SK-N-SH (cell line): Measurements from ENCODE around the gene FBXW9. TPM values are rescaled to one million over a fixed set of nuclear protein-coding genes. Genes with fewer than 3 reads are reported as not detected.
"Not testable (repeated sequence)": the region's sequence is repeated elsewhere in the genome, so short reads cannot be mapped to it uniquely, and the experiment has no call there.

Experiments
- CTCF ChIA-PET: fragments of 300-600, 350-600 bp; formaldehyde crosslinking; extraction: SDS; loops from one replicate; lab custom pipeline; 2021; lab: Yijun Ruan, JAX
- POLR2A ChIA-PET: fragments of 350-600 bp; sonication (Branson Sonifier 250); formaldehyde crosslinking; extraction: SDS; loops from one replicate; lab custom pipeline; 2020; ENCODE audit warnings: antibody characterized with exemption, inconsistent platforms; lab: Yijun Ruan, JAX
- DNase-seq: peaks from one replicate; pipeline ENCODE4 v3.0.0; 2012
- H2AFZ ChIP-seq: fragments of 200-600 bp; sonication (generic); 2 replicates; pipeline ENCODE4 v1.8.1; 2016; ENCODE audit warnings: antibody characterized with exemption, mild to moderate bottlenecking, low read depth
- H3F3A ChIP-seq: fragments of 200-600 bp; sonication (generic); replicated peaks from 2 replicates; pipeline ENCODE3; 2016; ENCODE audit warnings: antibody characterized with exemption, mild to moderate bottlenecking; ENCODE audit not compliant: insufficient read depth
- H3K27ac ChIP-seq, 2 experiments: fragments of 200-500 bp in 1 of 2; fragments of 200-600 bp in 1 of 2; sonication (Bioruptor generic) in 1 of 2; sonication (generic), shearing (Covaris generic) in 1 of 2; 2 replicates each; pipeline versions ENCODE4 v1.5.1 to v1.6.1; 2014 to 2016; ENCODE audit warnings: low read depth in 2 of 2, inconsistent platforms in 1 of 2, low read length in 1 of 2, mild to moderate bottlenecking in 1 of 2, mixed read lengths in 1 of 2
- H3K27me3 ChIP-seq: fragments of 200-600 bp; sonication (generic), shearing (Covaris generic); 2 replicates; pipeline ENCODE4 v1.6.1; 2016; ENCODE audit warnings: mixed run types; ENCODE audit not compliant: insufficient read depth
- H3K36me3 ChIP-seq, 2 experiments: fragments of 200-500 bp in 1 of 2; fragments of 200-600 bp in 1 of 2; sonication (Bioruptor generic) in 1 of 2; sonication (generic) in 1 of 2; replicated peaks in 1 of 2; 2 replicates each; pipeline versions ENCODE3 to v1.5.1; 2014 to 2016; ENCODE audit warnings: low read length in 1 of 2, mild to moderate bottlenecking in 1 of 2; ENCODE audit not compliant: insufficient read depth in 2 of 2, control insufficient read depth in 1 of 2
- H3K4me1 ChIP-seq, 2 experiments: fragments of 200-500 bp in 1 of 2; fragments of 200-600 bp in 1 of 2; sonication (Bioruptor generic) in 1 of 2; sonication (generic), shearing (Covaris generic) in 1 of 2; 2 replicates each; pipeline versions ENCODE4 v1.5.1 to v1.6.1; 2014 to 2016; ENCODE audit warnings: low read depth in 1 of 2, low read length in 1 of 2, mixed run types in 1 of 2; ENCODE audit not compliant: insufficient read depth in 2 of 2, control insufficient read depth in 1 of 2
- H3K4me2 ChIP-seq: fragments of 200-600 bp; sonication (generic), shearing (Covaris generic); 2 replicates; pipeline ENCODE4 v1.6.1; 2017; ENCODE audit warnings: mixed run types
- H3K4me3 ChIP-seq, 2 experiments: fragments of 200-500 bp in 1 of 2; fragments of 200-600 bp in 1 of 2; sonication (Bioruptor generic) in 1 of 2; sonication (generic), shearing (Covaris generic) in 1 of 2; 2 replicates each; pipeline versions ENCODE4 v1.5.1 to v1.8.1; 2014 to 2016; ENCODE audit warnings: low read depth in 2 of 2, inconsistent platforms in 1 of 2, low read length in 1 of 2, mild to moderate bottlenecking in 1 of 2, mixed read lengths in 1 of 2, moderate library complexity in 1 of 2
- H3K79me2 ChIP-seq: fragments of 200-600 bp; sonication (generic); 2 replicates; pipeline ENCODE4 v1.8.1; 2017; ENCODE audit warnings: mild to moderate bottlenecking; ENCODE audit not compliant: insufficient read depth
- H3K9ac ChIP-seq: fragments of 200-600 bp; sonication (generic); 2 replicates; pipeline ENCODE4 v1.6.1; 2017; ENCODE audit warnings: mixed run types
- H3K9me2 ChIP-seq: fragments of 200-600 bp; sonication (generic); 2 replicates; pipeline ENCODE4 v1.6.1; 2017; ENCODE audit warnings: mixed run types
- H3K9me3 ChIP-seq: fragments of 200-600 bp; sonication (generic); 2 replicates; pipeline ENCODE4 v1.6.1; 2017; ENCODE audit warnings: mixed run types, mild to moderate bottlenecking, moderate library complexity
- H4K20me1 ChIP-seq: fragments of 200-600 bp; sonication (generic); 2 replicates; pipeline ENCODE4 v1.6.1; 2017; ENCODE audit warnings: mild to moderate bottlenecking, mixed run types; ENCODE audit not compliant: insufficient read depth
- FOXJ3 ChIP-seq: sonication (generic); formaldehyde crosslinking; IDR thresholded peaks from 2 replicates; pipeline ENCODE4 v1.5.1; 2020; ENCODE audit warnings: mild to moderate bottlenecking, missing genetic modification reagents
- GABPA ChIP-seq: IDR thresholded peaks from 2 replicates; pipeline ENCODE4 v1.4.0; 2012; ENCODE audit warnings: low read depth, mild to moderate bottlenecking
- RAD21 ChIP-seq: IDR thresholded peaks from 2 replicates; pipeline ENCODE4 v1.6.1; 2012; ENCODE audit warnings: mild to moderate bottlenecking, low read length
- RFX5 ChIP-seq: IDR thresholded peaks from 2 replicates; pipeline ENCODE4 v1.6.1; 2012; ENCODE audit warnings: mild to moderate bottlenecking, improper control_type of control experiment, low read length
- RXRA ChIP-seq: IDR thresholded peaks from 2 replicates; pipeline ENCODE4 v1.4.0; 2012; ENCODE audit warnings: low read depth, mild to moderate bottlenecking, borderline replicate concordance
- TEAD4 ChIP-seq: IDR thresholded peaks from 2 replicates; pipeline ENCODE4 v1.4.0; 2012; ENCODE audit warnings: mild to moderate bottlenecking, borderline replicate concordance; ENCODE audit not compliant: insufficient read depth
- WGBS: methylation state at CpG from one replicate; pipeline ENCODE4 v1.1.6; 2017; ENCODE audit warnings: low lambda C conversion rate; 5-methylcytosine and 5-hydroxymethylcytosine counted together
- polyA plus RNA-seq, 3 experiments: library from polyadenylated mRNA; depleted of rRNA; stranded (reverse); fragments of >200 nt; gene quantifications; 2 replicates each; pipeline ENCODE4 v1.2.3, GENCODE V29; 2012
- TF ChIP-seq, protein P1 (sequence below): fragments of 200-600 bp; sonication (generic); IDR thresholded peaks from 2 replicates; pipeline ENCODE4 v1.6.1; 2017; ENCODE audit warnings: antibody characterized with exemption, mild to moderate bottlenecking, moderate library complexity
- TF ChIP-seq, protein P2 (sequence below): IDR thresholded peaks from 2 replicates; pipeline ENCODE4 v1.6.1; 2012; ENCODE audit warnings: mild to moderate bottlenecking, low read depth, low read length, moderate library complexity
- TF ChIP-seq, protein P3 (sequence below): IDR thresholded peaks from 2 replicates; pipeline ENCODE4 v1.4.0; 2012; ENCODE audit warnings: low read depth, borderline replicate concordance

FBXW9 gene
- polyA plus RNA-seq, 1 of the 3 experiments (the other 2 are of a cell fraction): 26.6 TPM

DNA sequence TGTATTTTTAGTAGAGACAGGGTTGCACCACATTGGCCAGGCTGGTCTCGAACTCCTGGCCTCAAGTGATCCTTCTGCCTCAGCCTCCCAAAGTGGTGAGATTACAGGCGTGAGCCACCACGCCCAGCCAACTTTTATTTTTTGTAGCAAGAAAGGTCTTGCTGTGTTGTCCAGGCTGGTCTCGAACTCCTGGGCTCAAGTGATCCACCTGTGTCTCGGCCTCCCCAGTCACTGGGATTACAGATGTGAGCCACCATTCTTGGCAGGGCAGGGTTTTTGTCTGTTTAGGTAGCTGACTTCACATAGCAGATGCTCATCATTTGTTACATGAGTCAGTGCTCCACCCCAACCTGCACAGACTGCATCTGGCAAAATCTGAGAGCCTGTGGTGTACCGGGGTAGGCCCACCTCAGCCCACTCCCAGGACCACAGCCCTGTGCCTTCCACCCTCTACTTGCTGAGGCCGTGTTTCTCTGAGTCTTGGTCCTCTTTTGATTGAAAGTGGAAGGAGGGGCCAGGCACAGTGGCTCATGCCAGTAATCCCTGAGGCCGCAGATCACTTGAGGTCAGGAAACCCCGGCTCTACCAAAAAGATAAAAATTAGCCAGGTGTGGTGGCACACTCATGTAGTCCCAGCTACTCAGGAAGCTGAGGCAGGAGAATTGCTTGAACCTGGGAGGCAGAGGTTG lies 31.5 kb upstream of the FBXW9 start (continued):
- TF ChIP-seq, protein P1, sequence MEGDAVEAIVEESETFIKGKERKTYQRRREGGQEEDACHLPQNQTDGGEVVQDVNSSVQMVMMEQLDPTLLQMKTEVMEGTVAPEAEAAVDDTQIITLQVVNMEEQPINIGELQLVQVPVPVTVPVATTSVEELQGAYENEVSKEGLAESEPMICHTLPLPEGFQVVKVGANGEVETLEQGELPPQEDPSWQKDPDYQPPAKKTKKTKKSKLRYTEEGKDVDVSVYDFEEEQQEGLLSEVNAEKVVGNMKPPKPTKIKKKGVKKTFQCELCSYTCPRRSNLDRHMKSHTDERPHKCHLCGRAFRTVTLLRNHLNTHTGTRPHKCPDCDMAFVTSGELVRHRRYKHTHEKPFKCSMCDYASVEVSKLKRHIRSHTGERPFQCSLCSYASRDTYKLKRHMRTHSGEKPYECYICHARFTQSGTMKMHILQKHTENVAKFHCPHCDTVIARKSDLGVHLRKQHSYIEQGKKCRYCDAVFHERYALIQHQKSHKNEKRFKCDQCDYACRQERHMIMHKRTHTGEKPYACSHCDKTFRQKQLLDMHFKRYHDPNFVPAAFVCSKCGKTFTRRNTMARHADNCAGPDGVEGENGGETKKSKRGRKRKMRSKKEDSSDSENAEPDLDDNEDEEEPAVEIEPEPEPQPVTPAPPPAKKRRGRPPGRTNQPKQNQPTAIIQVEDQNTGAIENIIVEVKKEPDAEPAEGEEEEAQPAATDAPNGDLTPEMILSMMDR: no peak
- no peak for TF ChIP-seq TEAD4

DNA sequence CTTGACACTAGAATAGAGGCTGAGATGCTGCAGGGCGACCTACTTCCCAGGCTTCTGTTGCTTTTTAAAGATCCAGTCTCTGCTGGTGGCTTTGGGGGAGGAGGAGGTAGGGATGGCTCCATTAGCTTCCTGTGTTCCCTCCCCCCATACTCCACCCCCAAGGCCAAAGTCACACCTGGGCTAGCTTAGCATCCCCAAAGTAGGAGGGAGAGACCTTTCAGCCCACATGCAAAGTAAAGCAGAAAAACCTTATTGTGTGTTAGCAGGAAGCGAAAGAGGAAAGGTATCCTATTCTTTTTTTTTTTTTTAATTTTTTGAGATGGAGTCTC lies 30.5 kb upstream of the FBXW9 start:
- Histone ChIP-seq H3K36me3 (peaks cover 22 to 26% of the 10 kb centered on the region in 2 experiments), H3K4me1 (peaks cover 0 to 3% of the 10 kb centered on the region in 2 experiments; a peak in 2 of 4 replicates), H3K4me2 (no peak overlapping the region), H4K20me1 (peaks cover 19% of the 10 kb centered on the region), H3F3A (peaks cover 28% of the 10 kb centered on the region), H3K9ac (no peak overlapping the region), H2AFZ (no peak overlapping the region), H3K4me3 (no peak overlapping the region), H3K9me2 (no peaks in the 10 kb centered on the region), H3K9me3 (no peaks in the 10 kb centered on the region), H3K27me3 (no peaks in the 10 kb centered on the region), H3K27ac (no peak overlapping the region), H3K79me2 (peaks cover 48% of the 10 kb centered on the region)
- POLR2A ChIA-PET: interaction anchor here (0.6 kb wide), 1 partner anchor 42 kb away, joined by 3 read pairs; no protein-coding TSS in a partner anchor
- DNase-seq: no peak
- WGBS: 94% methylated on average over 2 of the region's 2 CpGs
- CTCF ChIA-PET: interaction anchor here (1.6 kb wide), 1 partner anchor 31 kb away, joined by 4 read pairs; no protein-coding TSS in a partner anchor
- TF ChIP-seq, protein P2, sequence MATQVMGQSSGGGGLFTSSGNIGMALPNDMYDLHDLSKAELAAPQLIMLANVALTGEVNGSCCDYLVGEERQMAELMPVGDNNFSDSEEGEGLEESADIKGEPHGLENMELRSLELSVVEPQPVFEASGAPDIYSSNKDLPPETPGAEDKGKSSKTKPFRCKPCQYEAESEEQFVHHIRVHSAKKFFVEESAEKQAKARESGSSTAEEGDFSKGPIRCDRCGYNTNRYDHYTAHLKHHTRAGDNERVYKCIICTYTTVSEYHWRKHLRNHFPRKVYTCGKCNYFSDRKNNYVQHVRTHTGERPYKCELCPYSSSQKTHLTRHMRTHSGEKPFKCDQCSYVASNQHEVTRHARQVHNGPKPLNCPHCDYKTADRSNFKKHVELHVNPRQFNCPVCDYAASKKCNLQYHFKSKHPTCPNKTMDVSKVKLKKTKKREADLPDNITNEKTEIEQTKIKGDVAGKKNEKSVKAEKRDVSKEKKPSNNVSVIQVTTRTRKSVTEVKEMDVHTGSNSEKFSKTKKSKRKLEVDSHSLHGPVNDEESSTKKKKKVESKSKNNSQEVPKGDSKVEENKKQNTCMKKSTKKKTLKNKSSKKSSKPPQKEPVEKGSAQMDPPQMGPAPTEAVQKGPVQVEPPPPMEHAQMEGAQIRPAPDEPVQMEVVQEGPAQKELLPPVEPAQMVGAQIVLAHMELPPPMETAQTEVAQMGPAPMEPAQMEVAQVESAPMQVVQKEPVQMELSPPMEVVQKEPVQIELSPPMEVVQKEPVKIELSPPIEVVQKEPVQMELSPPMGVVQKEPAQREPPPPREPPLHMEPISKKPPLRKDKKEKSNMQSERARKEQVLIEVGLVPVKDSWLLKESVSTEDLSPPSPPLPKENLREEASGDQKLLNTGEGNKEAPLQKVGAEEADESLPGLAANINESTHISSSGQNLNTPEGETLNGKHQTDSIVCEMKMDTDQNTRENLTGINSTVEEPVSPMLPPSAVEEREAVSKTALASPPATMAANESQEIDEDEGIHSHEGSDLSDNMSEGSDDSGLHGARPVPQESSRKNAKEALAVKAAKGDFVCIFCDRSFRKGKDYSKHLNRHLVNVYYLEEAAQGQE: no peak
- TF ChIP-seq RXRA (no peak), RFX5 (no peak), FOXJ3 (CRISPR knock-in tag) (no peak), RAD21 (no peak), GABPA (no peak)
- TF ChIP-seq, protein P3, sequence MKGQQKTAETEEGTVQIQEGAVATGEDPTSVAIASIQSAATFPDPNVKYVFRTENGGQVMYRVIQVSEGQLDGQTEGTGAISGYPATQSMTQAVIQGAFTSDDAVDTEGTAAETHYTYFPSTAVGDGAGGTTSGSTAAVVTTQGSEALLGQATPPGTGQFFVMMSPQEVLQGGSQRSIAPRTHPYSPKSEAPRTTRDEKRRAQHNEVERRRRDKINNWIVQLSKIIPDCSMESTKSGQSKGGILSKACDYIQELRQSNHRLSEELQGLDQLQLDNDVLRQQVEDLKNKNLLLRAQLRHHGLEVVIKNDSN: no peak

DNA sequence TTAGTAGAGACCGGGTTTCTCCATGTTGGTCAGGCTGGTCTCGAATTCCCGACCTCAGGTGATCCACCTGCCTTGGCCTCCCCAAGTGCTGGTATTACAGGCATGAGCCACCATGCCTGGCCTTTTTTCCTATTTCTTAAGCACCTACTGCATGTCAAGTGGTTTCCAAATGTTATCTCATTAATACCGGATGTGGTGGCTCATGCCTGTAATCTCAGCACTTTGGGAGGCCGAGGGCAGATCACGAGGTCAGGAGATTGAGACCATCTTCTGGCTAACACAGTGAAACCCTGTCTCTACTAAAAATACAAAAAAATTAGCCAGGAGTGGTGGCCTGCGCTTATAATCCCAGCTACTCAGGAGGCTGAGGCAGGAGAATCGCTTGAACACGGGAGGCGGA lies 29.2 kb upstream of the FBXW9 start:
- H3K9me3 ChIP-seq, DNase-seq, H3K4me2 ChIP-seq, H3K4me3 ChIP-seq, H3K27me3 ChIP-seq, H3K4me1 ChIP-seq, H4K20me1 ChIP-seq, H3K27ac ChIP-seq, H3K9me2 ChIP-seq, H2AFZ ChIP-seq, H3K9ac ChIP-seq: not testable (repeated sequence)
- ChIA-PET CTCF (interaction anchor here (1.6 kb wide), 1 partner anchor 32 kb away, joined by 4 read pairs; no protein-coding TSS in a partner anchor), POLR2A (interaction anchor here (0.6 to 0.9 kb wide), 2 partner anchors 12 to 22 kb away, joined by 3 read pairs; partner anchors contain the start of gene GET3)
- peaks cover 13 to 15% of the 10 kb centered on the region in 2 experiments for H3K36me3 ChIP-seq
- WGBS: 99% methylated on average over 10 of the region's 10 CpGs
- peaks cover 28% of the 10 kb centered on the region for H3F3A ChIP-seq
- peaks cover 48% of the 10 kb centered on the region for H3K79me2 ChIP-seq
